CD4-positive, alpha-beta T cell (primary cell): ENCODE measurements around the gene SHF. TPM values are rescaled to one million over a fixed set of nuclear protein-coding genes. Genes with fewer than 3 reads are reported as not detected.

Experiments used
- ATAC-seq: fragments of 200-7000 bp; cut with Tn5 transposase; one replicate; pipeline ENCODE4 v1.10.0; 2022; ENCODE audit warnings: mild to moderate bottlenecking; ENCODE audit not compliant: poor library complexity
- CTCF ChIA-PET: fragments of 350-600 bp; sonication (Branson Sonifier 250); formaldehyde crosslinking; loops from one replicate; lab custom pipeline; 2021; ENCODE audit warnings: antibody characterized with exemption, inconsistent platforms; lab: Charles Lee
- POLR2A ChIA-PET: fragments of 350-600 bp; sonication (Branson Sonifier 250); formaldehyde crosslinking; loops from one replicate; lab custom pipeline; 2021; ENCODE audit warnings: antibody characterized with exemption, inconsistent platforms; lab: Charles Lee
- DNase-seq, 14 experiments: peaks; one replicate each; pipeline ENCODE4 v3.0.0-alpha.2; 2013 to 2020; ENCODE audit warnings: mixed read lengths in 2 of 14
- H3K27ac ChIP-seq, 2 donors: one replicate each; pipeline versions ENCODE4 v1.5.1 to v1.7.0; 2013; ENCODE audit warnings: low read length in 2 of 2, low read depth in 1 of 2, mild to moderate bottlenecking in 1 of 2
- H3K27me3 ChIP-seq, 2 experiments: 1 replicate in 1 of 2; 2 replicates in 1 of 2; pipeline versions ENCODE4 v1.6.1 to v1.7.0; 2013; ENCODE audit warnings: low read length in 2 of 2, control low read depth in 1 of 2, mild to moderate bottlenecking in 1 of 2, moderate library complexity in 1 of 2; ENCODE audit not compliant: insufficient read depth in 2 of 2, control insufficient read depth in 1 of 2
- H3K36me3 ChIP-seq: one replicate; pipeline ENCODE4 v1.6.1; 2013; ENCODE audit warnings: low read length, control low read depth; ENCODE audit not compliant: insufficient read depth
- H3K4me1 ChIP-seq: one replicate; pipeline ENCODE4 v1.6.1; 2013; ENCODE audit warnings: low read length, control low read depth; ENCODE audit not compliant: insufficient read depth
- H3K4me3 ChIP-seq: one replicate; pipeline ENCODE4 v1.5.1; 2013; ENCODE audit warnings: mild to moderate bottlenecking, low read length, moderate library complexity
- H3K9me3 ChIP-seq, 2 experiments: 1 replicate in 1 of 2; 2 replicates in 1 of 2; pipeline versions ENCODE4 v1.6.1 to v1.7.0; 2013; ENCODE audit warnings: low read length in 2 of 2, mild to moderate bottlenecking in 2 of 2, control low read depth in 1 of 2, moderate library complexity in 1 of 2; ENCODE audit not compliant: control insufficient read depth in 1 of 2, insufficient read depth in 1 of 2
- H3K27ac Mint-ChIP-seq: one replicate; pipeline ENCODE4 v1.8.0; 2020; ENCODE audit warnings: mixed read lengths
- H3K27me3 Mint-ChIP-seq: one replicate; pipeline ENCODE4 v1.8.0; 2021; ENCODE audit warnings: mixed read lengths
- H3K36me3 Mint-ChIP-seq: one replicate; pipeline ENCODE4 v1.8.0; 2021; ENCODE audit warnings: low read depth, mixed read lengths
- H3K4me1 Mint-ChIP-seq: one replicate; pipeline ENCODE4 v1.8.0; 2021; ENCODE audit warnings: low read depth, mixed read lengths
- H3K4me3 Mint-ChIP-seq: one replicate; pipeline ENCODE4 v1.8.0; 2020; ENCODE audit warnings: mild to moderate bottlenecking, mixed read lengths
- H3K9me3 Mint-ChIP-seq: one replicate; pipeline ENCODE4 v1.8.0; 2020; ENCODE audit warnings: mixed read lengths
- CTCF ChIP-seq: fragments of 200-600 bp; IDR thresholded peaks from one replicate; pipeline ENCODE4 v1.8.0; 2022; ENCODE audit warnings: antibody characterized with exemption, mild to moderate bottlenecking
- intact Hi-C, 2 experiments: fragments of 100-400 bp; cut with DNase I in 1 of 2; cut with micrococcal nuclease in 1 of 2; formaldehyde crosslinking; loops; one replicate each; pipeline versions ENCODE4 v1.15.1 to v1.9.0; 2023 to 2025; cut with DNase I, micrococcal nuclease
- total RNA-seq, 174 experiments: library from RNA in 2 of 174; stranded (reverse) in 2 of 174; gene quantifications; one replicate each; pipeline ENCODE4 v1.2.3 and lab custom pipeline; 2021 to 2026

SHF gene
- total RNA-seq, 2 experiments from 2014 or later = 3.7 to 3.9 TPM

DNA sequence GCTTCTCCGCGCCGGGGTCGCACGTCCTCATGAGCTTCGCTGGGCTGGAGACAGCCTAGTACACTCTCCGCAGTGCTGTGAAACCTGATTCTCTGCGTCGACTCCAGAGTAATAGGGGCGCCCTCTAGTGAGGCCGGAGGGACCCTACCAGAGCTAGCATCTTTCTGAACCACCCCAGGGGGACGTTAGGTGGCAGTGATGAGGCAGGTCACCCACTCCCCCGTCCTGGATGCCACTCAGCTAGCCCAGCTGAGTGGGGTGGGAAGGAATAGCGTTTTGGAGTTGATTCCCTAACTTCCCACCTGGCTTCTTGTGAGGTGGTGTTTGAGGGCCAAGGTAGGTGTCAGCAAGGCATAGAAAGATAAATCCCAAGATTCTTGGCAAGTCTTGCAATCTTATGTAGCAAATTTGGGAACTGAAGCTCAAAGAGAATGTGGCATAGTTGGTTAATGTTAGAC lies 69.6 kb downstream of the SHF start:
- no peak overlapping the region for H3K27ac ChIP-seq
- peak; percentile 70 to 91 (median 80) for DNase-seq
- TF ChIP-seq CTCF = peak; percentile 100
- no peaks in the 10 kb centered on the region for H3K36me3 Mint-ChIP-seq
- H3K4me1 ChIP-seq = peaks cover 39% of the 10 kb centered on the region
- H3K4me3 ChIP-seq = peak overlapping the region; percentile 29
- peaks cover 0 to 22% of the 10 kb centered on the region in 2 experiments for H3K9me3 ChIP-seq
- POLR2A ChIA-PET = interaction anchor here (0.7 to 1.6 kb wide), 6 partner anchors 8 to 282 kb away, joined by 3 to 10 read pairs (median 4); no protein-coding TSS in a partner anchor
- peaks cover 43% of the 10 kb centered on the region for H3K4me1 Mint-ChIP-seq
- peaks cover 80% of the 10 kb centered on the region for H3K27me3 Mint-ChIP-seq
- H3K36me3 ChIP-seq = no peaks in the 10 kb centered on the region
- no peak overlapping the region for H3K27ac Mint-ChIP-seq
- no peaks in the 10 kb centered on the region for H3K9me3 Mint-ChIP-seq
- intact Hi-C loops = loop anchor here in 1 of 2 experiments (5.0 kb wide), 1 partner anchor 49 kb away; no protein-coding TSS in a partner anchor
- CTCF ChIA-PET = interaction anchor here (0.5 to 2.2 kb wide), 36 partner anchors 9 to 916 kb away, joined by 3 to 28 read pairs (median 4); partner anchors contain the start of genes SHF and SORD
- peak; percentile 99 for ATAC-seq
- H3K27me3 ChIP-seq = peaks cover 58 to 59% of the 10 kb centered on the region in 2 experiments
- peak overlapping the region; percentile 88 for H3K4me3 Mint-ChIP-seq

DNA sequence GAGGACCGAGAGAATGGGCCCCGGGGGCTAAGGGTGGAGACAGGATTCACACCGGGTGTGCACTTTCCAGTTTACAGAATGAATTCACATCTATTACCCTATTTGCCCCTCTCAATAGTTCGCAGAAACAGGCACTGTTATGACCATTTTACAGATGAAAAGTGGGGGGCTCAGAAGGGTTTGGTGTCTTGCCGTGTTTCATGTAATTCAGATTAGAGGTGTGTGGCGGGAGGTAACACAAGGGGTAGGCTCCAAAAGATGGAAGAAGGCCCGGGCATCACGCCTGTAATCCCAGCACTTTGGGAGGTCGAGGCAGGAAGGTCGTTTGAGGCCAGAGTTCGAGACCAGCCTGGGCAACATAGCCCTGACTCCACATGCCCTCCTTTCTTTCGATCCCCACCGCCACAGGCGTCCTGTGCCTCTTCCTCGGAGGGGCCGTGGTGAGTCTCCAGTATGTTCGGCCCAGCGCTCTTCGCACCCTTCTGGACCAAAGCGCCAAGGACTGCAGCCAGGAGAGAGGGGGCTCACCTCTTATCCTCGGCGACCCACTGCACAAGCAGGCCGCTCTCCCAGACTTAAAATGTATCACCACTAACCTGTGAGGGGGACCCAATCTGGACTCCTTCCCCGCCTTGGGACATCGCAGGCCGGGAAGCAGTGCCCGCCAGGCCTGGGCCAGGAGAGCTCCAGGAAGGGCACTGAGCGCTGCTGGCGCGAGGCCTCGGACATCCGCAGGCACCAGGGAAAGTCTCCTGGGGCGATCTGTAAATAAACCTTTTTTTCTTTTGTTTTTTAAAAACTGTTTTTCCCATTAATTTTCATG lies 70.2 kb downstream of the SHF start:
- Mint-ChIP-seq H3K27me3 (peaks cover 82% of the 10 kb centered on the region), H3K36me3 (no peaks in the 10 kb centered on the region), H3K27ac (no peak overlapping the region), H3K9me3 (no peaks in the 10 kb centered on the region), H3K4me3 (peak overlapping the region; percentile 88), H3K4me1 (peaks cover 49% of the 10 kb centered on the region)
- Histone ChIP-seq H3K4me1 (peaks cover 46% of the 10 kb centered on the region), H3K4me3 (peak overlapping the region; percentile 29), H3K27me3 (peaks cover 62 to 64% of the 10 kb centered on the region in 2 experiments), H3K36me3 (no peaks in the 10 kb centered on the region), H3K27ac (no peak overlapping the region), H3K9me3 (peaks cover 0 to 28% of the 10 kb centered on the region in 2 experiments)
- CTCF ChIA-PET = interaction anchor here (0.5 to 2.2 kb wide), 31 partner anchors 10 to 916 kb away, joined by 3 to 28 read pairs (median 4); partner anchors contain the start of genes SHF and SORD
- POLR2A ChIA-PET = interaction anchor here (0.7 to 1.6 kb wide), 6 partner anchors 9 to 283 kb away, joined by 3 to 10 read pairs (median 4); no protein-coding TSS in a partner anchor
- DNase-seq (no peak), ATAC-seq (peak; percentile 7)
- no peak for TF ChIP-seq CTCF
- intact Hi-C loops = loop anchor here in 1 of 2 experiments (5.0 kb wide), 1 partner anchor 50 kb away; no protein-coding TSS in a partner anchor

Other genes starting within 250 kb of the SHF start
- not detected for gene TERB2, start 231.3 kb downstream of the SHF start, total RNA-seq
- gene SORD, start 164.8 kb downstream of the SHF start, total RNA-seq = 1 to 10 TPM; 1.7 to 1.8 TPM
- under 1 TPM; 0.05 to 0.08 TPM for gene DUOX2, start 73.8 kb downstream of the SHF start, total RNA-seq
- gene DUOXA2, start 73.6 kb downstream of the SHF start, total RNA-seq = not detected
- gene DUOXA1, start 58.1 kb downstream of the SHF start, total RNA-seq = 1 to 10 TPM in 1 of 2 experiments, under 1 TPM in 1; 0.44 to 1.0 TPM
- gene DUOX1, start 58.0 kb downstream of the SHF start, total RNA-seq = under 1 TPM; 0.17 to 0.25 TPM
- gene SLC28A2, start 64.3 kb upstream of the SHF start, total RNA-seq = not detected
- gene GATM, start 190.6 kb upstream of the SHF start, total RNA-seq = under 1 TPM; 0.55 to 0.70 TPM